ENCODE results near the gene BRD3OS. TPM values are rescaled to one million over a fixed set of nuclear protein-coding genes. Genes with fewer than 3 reads are reported as not detected.

The BRD3OS gene
- polyA plus RNA-seq, 1 of the 3 experiments (the other 2 are of a cell fraction), result 23.1 TPM

- Histone ChIP-seq H3K9ac (no peak overlapping the region), H3K27ac (ENCODE audit: low read depth in 2 of 2, low read length in 1 of 2) (no peak overlapping the region), H4K20me1 (ENCODE audit: insufficient read depth) (no peaks in the 10 kb centered on the region), H3K27me3 (ENCODE audit: insufficient read depth) (no peaks in the 10 kb centered on the region), H2AFZ (ENCODE audit: low read depth) (no peak overlapping the region), H3K36me3 (replicated peaks in 1 of 2; ENCODE audit: control insufficient read depth in 1 of 2, insufficient read depth in 2 of 2, low read length in 1 of 2) (peaks cover 12 to 76% of the 10 kb centered on the region in 2 experiments), H3K4me2 (no peak overlapping the region), H3K4me1 (ENCODE audit: control insufficient read depth in 1 of 2, insufficient read depth in 2 of 2, low read depth in 1 of 2, low read length in 1 of 2) (peaks cover 0 to 12% of the 10 kb centered on the region in 2 experiments; a peak in 1 of 4 replicates), H3K4me3 (ENCODE audit: low read depth in 2 of 2, low read length in 1 of 2) (no peak overlapping the region), H3K79me2 (ENCODE audit: insufficient read depth) (peaks cover 6% of the 10 kb centered on the region; the same call in 1 of the 2 replicates), H3K9me3 (no peaks in the 10 kb centered on the region), H3F3A (replicated peaks; ENCODE audit: insufficient read depth) (peaks cover 18% of the 10 kb centered on the region), H3K9me2 (no peaks in the 10 kb centered on the region)
- WGBS (ENCODE audit: low lambda C conversion rate), result 97% methylated on average over 29 of the region's 29 CpGs
- ChIA-PET POLR2A (no interaction called here), CTCF (no interaction called here)
- DNase-seq, result no peak
- TF ChIP-seq NRF1 (IDR thresholded peaks at IDR 0.05; ENCODE audit: low read depth, low read length) (no peak), RFX5 (IDR thresholded peaks at IDR 0.05; ENCODE audit: low read length) (no peak), GABPA (IDR thresholded peaks at IDR 0.05; ENCODE audit: low read depth) (no peak), EP300 (IDR thresholded peaks at IDR 0.05; ENCODE audit: borderline replicate concordance in 1 of 2, low read depth in 1 of 2, low read length in 1 of 2) (no peak), MXI1 (IDR thresholded peaks at IDR 0.05; ENCODE audit: low read depth, low read length) (no peak), USF1 (IDR thresholded peaks at IDR 0.05; ENCODE audit: borderline replicate concordance, low read depth) (no peak), SIN3A (IDR thresholded peaks at IDR 0.05; ENCODE audit: borderline replicate concordance, low read depth, low read length) (no peak), MEF2A (IDR thresholded peaks at IDR 0.05; ENCODE audit: borderline replicate concordance, low read depth) (no peak), JUND (IDR thresholded peaks at IDR 0.05) (no peak), POLR2AphosphoS5 (IDR thresholded peaks at IDR 0.05; ENCODE audit: low read depth, low read length) (no peak), FOXJ3 (CRISPR knock-in tag; IDR thresholded peaks at IDR 0.05) (no peak), TCF12 (IDR thresholded peaks at IDR 0.05) (no peak), TAF1 (IDR thresholded peaks at IDR 0.05; ENCODE audit: borderline replicate concordance, low read depth, low read length) (no peak)
These were observed 5.7 kb downstream of the BRD3OS start for GRCh38 chr9:134030821-134031470.

- Histone ChIP-seq H3K4me3 (ENCODE audit: low read depth in 2 of 2, low read length in 1 of 2) (no peak overlapping the region), H3K79me2 (ENCODE audit: insufficient read depth) (peaks cover under 1% of the 10 kb centered on the region; the same call in 1 of the 2 replicates), H2AFZ (ENCODE audit: low read depth) (no peak overlapping the region), H4K20me1 (ENCODE audit: insufficient read depth) (no peaks in the 10 kb centered on the region), H3K27me3 (ENCODE audit: insufficient read depth) (no peaks in the 10 kb centered on the region), H3K9ac (no peak overlapping the region), H3K9me3 (no peaks in the 10 kb centered on the region), H3F3A (replicated peaks; ENCODE audit: insufficient read depth) (peaks cover 18% of the 10 kb centered on the region), H3K36me3 (replicated peaks in 1 of 2; ENCODE audit: control insufficient read depth in 1 of 2, insufficient read depth in 2 of 2, low read length in 1 of 2) (peaks cover 16 to 79% of the 10 kb centered on the region in 2 experiments), H3K4me2 (no peak overlapping the region), H3K4me1 (ENCODE audit: control insufficient read depth in 1 of 2, insufficient read depth in 2 of 2, low read depth in 1 of 2, low read length in 1 of 2) (peaks cover 0 to 4% of the 10 kb centered on the region in 2 experiments; a peak in 1 of 4 replicates), H3K9me2 (no peaks in the 10 kb centered on the region), H3K27ac (ENCODE audit: low read depth in 2 of 2, low read length in 1 of 2) (no peak overlapping the region)
- DNase-seq, result no peak
- no peak for TF ChIP-seq JUND (IDR thresholded peaks at IDR 0.05)
- TF ChIP-seq NRF1 (IDR thresholded peaks at IDR 0.05; ENCODE audit: low read depth, low read length), result no peak
- TF ChIP-seq SMC3 (IDR thresholded peaks at IDR 0.05; ENCODE audit: low read depth, low read length), result no peak
- TF ChIP-seq CHD2 (IDR thresholded peaks at IDR 0.05; ENCODE audit: low read length, partially characterized antibody), result no peak
- TF ChIP-seq MXI1 (IDR thresholded peaks at IDR 0.05; ENCODE audit: low read depth, low read length), result no peak
- TF ChIP-seq NFIC (IDR thresholded peaks at IDR 0.05; ENCODE audit: borderline replicate concordance), result no peak
- TF ChIP-seq ZBTB33 (IDR thresholded peaks at IDR 0.05; ENCODE audit: borderline replicate concordance, low read depth), result no peak
- no peak for TF ChIP-seq GABPA (IDR thresholded peaks at IDR 0.05; ENCODE audit: low read depth)
- TF ChIP-seq POLR2AphosphoS5 (IDR thresholded peaks at IDR 0.05; ENCODE audit: low read depth, low read length), result no peak
- TF ChIP-seq GATA2 (CRISPR knock-in tag; IDR thresholded peaks at IDR 0.05), result no peak
- 95% methylated on average over 5 of the region's 14 CpGs for WGBS (ENCODE audit: low lambda C conversion rate)
- CTCF ChIA-PET, result no interaction called here
- POLR2A ChIA-PET, result no interaction called here
These were observed 6.5 kb downstream of the BRD3OS start for GRCh38 chr9:134031783-134032182.
